Measurements from ENCODE around the gene EGLN1. TPM values are rescaled to one million over a fixed set of nuclear protein-coding genes. Genes with fewer than 3 reads are reported as not detected.

EGLN1 gene
- polyA plus RNA-seq, 1 of the 3 experiments (the other 2 are of a cell fraction) = 10.7 TPM

DNA sequence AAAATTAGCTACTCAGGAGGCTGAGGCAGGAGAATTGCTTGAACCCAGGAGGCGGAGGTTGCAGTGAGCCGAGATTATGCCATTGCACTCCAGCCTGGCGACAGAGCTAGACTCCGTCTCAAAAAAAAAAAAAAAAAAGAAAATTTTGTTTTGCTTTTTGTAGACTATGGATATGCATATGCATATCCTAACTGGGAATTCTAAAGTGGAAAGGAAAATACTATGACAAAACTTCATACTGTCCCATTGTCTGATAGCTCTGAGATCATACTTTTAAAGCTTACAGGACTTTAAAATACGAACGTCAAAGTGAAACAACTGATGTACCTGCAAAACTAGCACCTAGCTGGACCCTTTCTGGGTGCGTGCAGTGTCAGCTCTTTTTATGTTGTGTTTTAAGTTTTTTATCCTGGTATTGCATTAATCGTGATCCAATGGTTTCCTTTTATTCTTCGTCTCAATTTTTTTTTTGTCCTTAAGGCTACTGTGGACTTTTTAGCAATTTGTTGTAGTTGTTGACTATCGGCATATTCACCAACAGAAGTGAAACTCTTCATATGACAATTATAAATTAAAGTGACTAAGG is 64.8 kb downstream of the EGLN1 start (continued):
- TF ChIP-seq, protein P1, sequence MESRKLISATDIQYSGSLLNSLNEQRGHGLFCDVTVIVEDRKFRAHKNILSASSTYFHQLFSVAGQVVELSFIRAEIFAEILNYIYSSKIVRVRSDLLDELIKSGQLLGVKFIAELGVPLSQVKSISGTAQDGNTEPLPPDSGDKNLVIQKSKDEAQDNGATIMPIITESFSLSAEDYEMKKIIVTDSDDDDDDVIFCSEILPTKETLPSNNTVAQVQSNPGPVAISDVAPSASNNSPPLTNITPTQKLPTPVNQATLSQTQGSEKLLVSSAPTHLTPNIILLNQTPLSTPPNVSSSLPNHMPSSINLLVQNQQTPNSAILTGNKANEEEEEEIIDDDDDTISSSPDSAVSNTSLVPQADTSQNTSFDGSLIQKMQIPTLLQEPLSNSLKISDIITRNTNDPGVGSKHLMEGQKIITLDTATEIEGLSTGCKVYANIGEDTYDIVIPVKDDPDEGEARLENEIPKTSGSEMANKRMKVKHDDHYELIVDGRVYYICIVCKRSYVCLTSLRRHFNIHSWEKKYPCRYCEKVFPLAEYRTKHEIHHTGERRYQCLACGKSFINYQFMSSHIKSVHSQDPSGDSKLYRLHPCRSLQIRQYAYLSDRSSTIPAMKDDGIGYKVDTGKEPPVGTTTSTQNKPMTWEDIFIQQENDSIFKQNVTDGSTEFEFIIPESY (IDR thresholded peaks at IDR 0.05; ENCODE audit: borderline replicate concordance, low read depth) = no peak
- no peak for TF ChIP-seq MEF2A (IDR thresholded peaks at IDR 0.05; ENCODE audit: borderline replicate concordance, low read depth)
- no peak for TF ChIP-seq RAD21 (IDR thresholded peaks at IDR 0.05; ENCODE audit: low read length)
- TF ChIP-seq ELF1 (IDR thresholded peaks at IDR 0.05) = no peak
- no peak for TF ChIP-seq YY1 (IDR thresholded peaks at IDR 0.05; ENCODE audit: low read depth)

DNA sequence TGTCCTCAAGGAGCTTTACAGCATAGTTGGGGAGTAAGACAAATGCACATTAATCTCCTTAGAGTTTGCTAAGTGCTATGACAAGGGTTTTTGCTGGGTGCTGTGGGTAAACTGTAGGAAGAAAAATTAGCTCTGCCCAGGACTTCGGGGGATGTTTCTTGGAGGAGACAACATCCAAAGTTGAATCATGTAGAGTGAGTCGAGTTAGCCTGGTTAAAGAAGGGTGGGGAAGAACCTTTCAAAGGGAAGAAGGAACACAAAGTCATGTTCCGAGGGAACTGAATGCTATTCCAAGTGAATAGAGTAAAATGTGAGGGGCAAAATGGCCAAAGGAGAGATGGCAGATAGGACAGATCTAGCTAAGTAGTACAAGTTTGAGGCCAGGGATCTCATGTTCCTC is 66.9 kb downstream of the EGLN1 start:
- ChIA-PET POLR2A (no interaction called here), CTCF (interaction anchor here (0.5 to 2.9 kb wide), 7 partner anchors 17 to 1476 kb away, joined by 3 to 7 read pairs (median 3); partner anchors contain the start of genes EXOC8 and SPRTN)
- Histone ChIP-seq H3K9me2 (no peaks in the 10 kb centered on the region), H3K9ac (no peak overlapping the region), H3K27me3 (ENCODE audit: insufficient read depth) (no peaks in the 10 kb centered on the region), H3K27ac (ENCODE audit: low read depth in 2 of 2, low read length in 1 of 2) (peak overlapping the region in 1 of 2 experiments; percentile 9; a peak in 1 of 4 replicates), H3K79me2 (ENCODE audit: insufficient read depth) (no peaks in the 10 kb centered on the region; the same call in 1 of the 2 replicates), H3K4me3 (ENCODE audit: low read depth in 2 of 2, low read length in 1 of 2) (no peak overlapping the region), H3K4me2 (no peak overlapping the region), H2AFZ (ENCODE audit: low read depth) (no peak overlapping the region), H3K4me1 (ENCODE audit: control insufficient read depth in 1 of 2, insufficient read depth in 2 of 2, low read depth in 1 of 2, low read length in 1 of 2) (peaks cover 0 to 2% of the 10 kb centered on the region in 2 experiments; a peak in 1 of 4 replicates), H3K36me3 (replicated peaks in 1 of 2; ENCODE audit: control insufficient read depth in 1 of 2, insufficient read depth in 2 of 2, low read length in 1 of 2) (peaks cover 38 to 48% of the 10 kb centered on the region in 2 experiments), H3K9me3 (no peaks in the 10 kb centered on the region), H4K20me1 (ENCODE audit: insufficient read depth) (no peaks in the 10 kb centered on the region), H3F3A (replicated peaks; ENCODE audit: insufficient read depth) (peaks cover 5% of the 10 kb centered on the region)
- no peak for DNase-seq
- TF ChIP-seq SIN3A (IDR thresholded peaks at IDR 0.05; ENCODE audit: borderline replicate concordance, low read depth, low read length) = no peak
- 85% methylated on average over 3 of the region's 3 CpGs for WGBS (ENCODE audit: low lambda C conversion rate)

DNA sequence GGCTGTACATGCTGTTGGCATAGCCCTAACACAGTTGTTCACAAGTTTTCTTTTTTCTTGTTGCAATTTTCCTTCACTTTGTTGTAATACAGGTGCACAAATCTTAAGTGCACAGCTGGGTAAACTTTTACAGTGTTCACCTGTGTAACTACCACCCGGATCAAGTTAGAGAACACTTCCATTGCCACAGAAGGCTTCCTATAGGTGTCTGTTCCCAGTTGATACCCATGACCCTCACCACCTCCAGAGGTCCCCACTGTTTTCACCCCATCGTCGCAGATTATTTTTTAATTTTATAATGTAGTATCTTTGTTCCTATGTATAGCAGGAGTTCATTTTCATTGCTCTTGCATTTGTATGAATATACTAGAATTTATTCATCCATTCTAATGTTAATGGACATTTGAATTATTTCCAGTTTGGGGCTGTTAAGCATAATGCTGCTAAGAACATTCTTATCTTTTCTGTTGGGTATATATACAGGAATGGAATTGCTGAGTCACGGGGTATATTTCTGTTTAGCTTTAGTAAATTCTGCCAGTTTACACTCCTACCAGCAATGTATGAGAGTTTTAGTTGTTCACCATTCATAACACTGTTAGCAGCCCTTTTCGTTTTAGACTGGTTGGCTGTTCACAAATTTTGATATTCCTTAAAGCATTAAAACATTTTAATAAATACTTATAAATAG is 67.6 kb downstream of the EGLN1 start:
- POLR2A ChIA-PET = no interaction called here
- peaks cover 0 to 2% of the 10 kb centered on the region in 2 experiments; a peak in 1 of 4 replicates for H3K4me1 ChIP-seq (ENCODE audit: control insufficient read depth in 1 of 2, insufficient read depth in 2 of 2, low read depth in 1 of 2, low read length in 1 of 2)
- DNase-seq = no peak
- no peaks in the 10 kb centered on the region for H4K20me1 ChIP-seq (ENCODE audit: insufficient read depth)
- no peak for TF ChIP-seq FOXM1 (IDR thresholded peaks at IDR 0.05; ENCODE audit: low read depth)
- no peak overlapping the region; a peak in 1 of 4 replicates for H3K27ac ChIP-seq (ENCODE audit: low read depth in 2 of 2, low read length in 1 of 2)
- H3K4me3 ChIP-seq (ENCODE audit: low read depth in 2 of 2, low read length in 1 of 2) = no peak overlapping the region
- H3K9me3 ChIP-seq = no peaks in the 10 kb centered on the region
- no peak overlapping the region for H3K4me2 ChIP-seq
- no peaks in the 10 kb centered on the region for H3K27me3 ChIP-seq (ENCODE audit: insufficient read depth)
- H3F3A ChIP-seq (replicated peaks; ENCODE audit: insufficient read depth) = peaks cover 5% of the 10 kb centered on the region
- H3K79me2 ChIP-seq (ENCODE audit: insufficient read depth) = no peaks in the 10 kb centered on the region; the same call in 1 of the 2 replicates
- no peak overlapping the region for H2AFZ ChIP-seq (ENCODE audit: low read depth)
- H3K9me2 ChIP-seq = no peaks in the 10 kb centered on the region
- peaks cover 44 to 51% of the 10 kb centered on the region in 2 experiments for H3K36me3 ChIP-seq (replicated peaks in 1 of 2; ENCODE audit: control insufficient read depth in 1 of 2, insufficient read depth in 2 of 2, low read length in 1 of 2)
- H3K9ac ChIP-seq = no peak overlapping the region
- CTCF ChIA-PET = interaction anchor here (1.0 to 2.9 kb wide), 5 partner anchors 17 to 249 kb away, joined by 3 to 7 read pairs (median 3); partner anchors contain the start of genes EXOC8 and SPRTN
- WGBS (ENCODE audit: low lambda C conversion rate) = 93% methylated on average over 5 of the region's 5 CpGs

Measured in SK-N-SH (cell line).